ENCODE results near the gene SMG5.
"Not testable (repeated sequence)": the region's sequence is repeated elsewhere in the genome, so short reads cannot be mapped to it uniquely, and the experiment has no call there.

Gene SMG5

DNA sequence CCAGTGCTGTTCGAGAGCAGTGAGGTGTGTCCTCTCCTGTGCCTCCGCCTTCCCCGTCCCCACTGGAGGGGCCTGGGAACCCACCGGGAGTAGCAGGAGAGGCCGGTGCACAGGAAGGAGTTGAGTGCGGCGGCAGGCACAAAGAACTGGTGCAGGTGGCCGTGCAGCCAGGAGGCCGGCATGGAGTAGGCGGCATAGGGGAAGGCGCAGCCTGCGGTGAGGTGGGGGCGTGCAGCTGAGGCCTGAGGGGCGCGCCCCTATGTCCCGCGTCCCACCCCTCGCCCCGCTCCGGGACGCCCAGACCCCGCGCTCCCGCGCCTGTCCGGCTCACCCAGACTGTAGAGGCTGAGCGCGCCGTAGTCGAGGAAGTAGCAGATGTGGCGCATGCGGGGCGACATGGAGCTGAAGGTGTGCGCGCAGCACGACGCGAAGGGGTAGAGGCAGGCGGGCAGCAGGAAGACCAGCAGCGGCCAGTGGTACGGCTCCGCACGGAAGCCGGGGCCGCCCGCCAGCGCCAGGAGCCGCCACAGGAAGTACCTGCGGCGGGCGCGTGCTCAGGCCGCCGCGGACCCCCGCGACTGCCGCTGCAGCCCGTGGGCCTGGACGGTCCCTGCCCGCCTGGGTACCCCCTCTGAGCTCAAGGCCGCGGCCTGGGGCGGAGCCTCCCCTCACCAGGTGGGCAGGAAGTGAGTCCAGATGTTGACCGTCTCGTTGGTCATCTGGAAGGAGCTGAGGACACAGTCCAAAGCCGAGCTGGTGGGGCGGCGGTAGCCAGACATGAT lies 37.0 kb downstream of the SMG5 start:
- DNase-seq (ENCODE audit: low spot score) = peak; percentile 50

DNA sequence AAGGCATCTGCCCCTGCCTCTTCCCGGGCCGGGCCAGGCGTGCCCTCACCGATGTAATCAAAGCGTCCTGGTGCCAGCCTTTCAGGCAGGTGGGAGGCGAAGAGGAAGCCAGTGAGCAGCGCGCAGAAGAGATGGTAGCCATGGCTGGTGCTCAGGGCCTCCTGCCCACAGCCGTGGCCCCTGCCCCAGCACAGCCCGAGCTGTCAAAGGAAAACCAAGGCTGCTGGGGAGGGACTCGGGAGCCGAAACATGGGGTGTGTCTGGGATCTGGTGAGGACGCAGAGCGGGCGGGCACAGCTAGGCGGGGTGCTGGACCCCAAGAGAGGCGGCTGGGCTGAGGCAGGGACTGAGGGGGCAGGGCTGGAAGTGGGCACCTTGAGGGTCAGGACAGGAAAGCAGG lies 37.9 kb downstream of the SMG5 start:
- no peak for DNase-seq (ENCODE audit: low spot score)

DNA sequence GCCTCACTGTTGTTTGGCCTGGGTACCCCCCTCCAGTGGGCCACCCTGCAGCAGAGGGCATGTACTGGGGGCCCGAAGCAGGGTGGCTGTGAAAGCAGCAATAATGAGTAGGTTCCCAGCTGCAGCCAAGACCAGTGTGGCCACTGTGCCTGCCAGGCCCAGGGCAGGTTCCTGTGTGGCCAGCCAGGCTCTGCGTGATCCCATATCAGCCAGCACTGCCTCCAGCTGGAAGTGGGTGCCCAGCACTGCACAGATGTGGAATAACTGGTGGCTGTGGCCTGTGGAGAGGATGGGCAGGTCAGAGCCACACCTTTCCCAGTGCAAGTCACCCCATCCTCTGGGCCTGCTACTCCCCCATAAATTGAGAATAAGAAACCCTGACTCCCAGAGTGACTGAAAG lies 38.5 kb downstream of the SMG5 start:
- no peak for DNase-seq (ENCODE audit: low spot score)

DNA sequence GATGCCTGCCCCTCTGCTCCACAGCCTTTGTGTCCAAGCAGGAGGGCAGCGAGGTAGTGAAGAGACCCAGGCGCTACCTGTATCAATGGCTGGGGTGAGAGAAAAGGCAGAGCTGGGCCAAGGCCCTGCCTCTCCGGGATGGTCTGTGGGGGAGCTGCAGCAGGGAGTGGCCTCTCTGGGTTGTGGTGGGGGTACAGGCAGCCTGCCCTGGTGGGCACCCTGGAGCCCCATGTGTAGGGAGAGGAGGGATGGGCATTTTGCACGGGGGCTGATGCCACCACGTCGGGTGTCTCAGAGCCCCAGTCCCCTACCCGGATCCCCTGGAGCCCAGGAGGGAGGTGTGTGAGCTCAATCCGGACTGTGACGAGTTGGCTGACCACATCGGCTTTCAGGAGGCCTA lies 39.9 kb downstream of the SMG5 start:
- no peak for DNase-seq (ENCODE audit: low spot score)

DNA sequence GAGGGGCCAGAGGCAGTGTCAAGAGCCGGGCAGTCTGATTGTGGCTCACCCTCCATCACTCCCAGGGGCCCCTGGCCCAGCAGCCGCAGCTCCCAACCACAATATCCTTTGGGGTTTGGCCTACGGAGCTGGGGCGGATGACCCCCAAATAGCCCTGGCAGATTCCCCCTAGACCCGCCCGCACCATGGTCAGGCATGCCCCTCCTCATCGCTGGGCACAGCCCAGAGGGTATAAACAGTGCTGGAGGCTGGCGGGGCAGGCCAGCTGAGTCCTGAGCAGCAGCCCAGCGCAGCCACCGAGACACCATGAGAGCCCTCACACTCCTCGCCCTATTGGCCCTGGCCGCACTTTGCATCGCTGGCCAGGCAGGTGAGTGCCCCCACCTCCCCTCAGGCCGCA lies 40.7 kb downstream of the SMG5 start, which contains the start of gene BGLAP:
Gene BGLAP (plus strand): TSS at position 259 of the 400 bp plus-strand sequence. CDS start 48 bp downstream, at position 307.
- no peak for DNase-seq (ENCODE audit: low spot score)

DNA sequence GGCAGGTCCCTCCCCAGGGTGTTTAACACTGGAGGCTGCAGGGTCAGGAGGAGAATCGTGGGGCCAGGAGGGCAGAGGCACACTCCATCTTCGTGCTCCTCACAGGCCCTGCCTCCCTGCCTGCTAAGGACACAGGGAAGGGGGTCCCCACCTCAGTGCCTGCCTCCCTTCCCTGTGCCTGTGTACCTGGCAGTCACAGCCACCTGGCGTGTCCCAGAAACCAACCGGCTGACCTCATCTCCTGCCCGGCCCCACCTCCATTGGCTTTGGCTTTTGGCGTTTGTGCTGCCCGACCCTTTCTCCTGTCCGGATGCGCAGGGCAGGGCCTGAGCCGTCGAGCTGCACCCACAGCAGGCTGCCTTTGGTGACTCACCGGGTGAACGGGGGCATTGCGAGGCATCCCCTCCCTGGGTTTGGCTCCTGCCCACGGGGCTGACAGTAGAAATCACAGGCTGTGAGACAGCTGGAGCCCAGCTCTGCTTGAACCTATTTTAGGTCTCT lies 41.3 kb downstream of the SMG5 start:
- peak; percentile 79 for DNase-seq (ENCODE audit: low spot score)

DNA sequence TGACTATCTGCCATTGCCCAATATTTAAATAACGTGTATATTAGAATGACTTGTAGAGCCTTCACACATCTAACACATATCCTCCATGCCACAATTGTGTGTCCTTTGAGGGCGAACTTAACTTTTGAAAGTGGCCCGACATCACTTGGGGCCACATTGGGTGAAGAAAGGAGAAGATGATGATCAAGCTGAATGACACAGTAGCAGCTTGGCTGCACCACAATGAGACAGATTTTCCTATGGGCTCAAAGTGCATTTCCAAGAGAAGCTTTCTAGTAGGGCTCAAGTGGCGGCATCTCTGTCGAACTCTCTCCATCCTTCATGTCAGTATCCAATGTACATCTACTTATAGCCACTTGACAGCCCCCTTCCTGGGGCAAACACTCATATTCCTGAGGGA lies 44.4 kb downstream of the SMG5 start:
- no peak for DNase-seq (ENCODE audit: low spot score)

DNA sequence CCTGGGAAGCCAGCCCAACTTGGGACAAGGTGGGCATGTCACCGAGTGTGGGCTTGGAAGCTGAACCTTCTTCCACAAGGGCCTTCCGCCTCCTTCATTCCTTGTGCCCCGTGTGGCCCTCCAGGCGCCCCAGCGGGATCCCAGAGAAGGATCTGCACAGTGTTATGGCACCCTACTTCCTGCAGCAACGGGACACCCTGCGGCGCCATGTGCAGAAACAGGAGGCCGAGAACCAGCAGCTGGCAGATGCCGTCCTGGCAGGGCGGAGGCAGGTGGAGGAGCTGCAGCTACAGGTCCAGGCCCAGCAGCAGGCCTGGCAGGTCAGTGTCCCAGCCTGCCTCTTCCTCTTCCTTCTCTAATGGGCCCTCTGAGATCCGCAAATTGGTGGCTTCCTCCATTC lies 46.5 kb downstream of the SMG5 start:
- DNase-seq (ENCODE audit: low spot score) = no peak

DNA sequence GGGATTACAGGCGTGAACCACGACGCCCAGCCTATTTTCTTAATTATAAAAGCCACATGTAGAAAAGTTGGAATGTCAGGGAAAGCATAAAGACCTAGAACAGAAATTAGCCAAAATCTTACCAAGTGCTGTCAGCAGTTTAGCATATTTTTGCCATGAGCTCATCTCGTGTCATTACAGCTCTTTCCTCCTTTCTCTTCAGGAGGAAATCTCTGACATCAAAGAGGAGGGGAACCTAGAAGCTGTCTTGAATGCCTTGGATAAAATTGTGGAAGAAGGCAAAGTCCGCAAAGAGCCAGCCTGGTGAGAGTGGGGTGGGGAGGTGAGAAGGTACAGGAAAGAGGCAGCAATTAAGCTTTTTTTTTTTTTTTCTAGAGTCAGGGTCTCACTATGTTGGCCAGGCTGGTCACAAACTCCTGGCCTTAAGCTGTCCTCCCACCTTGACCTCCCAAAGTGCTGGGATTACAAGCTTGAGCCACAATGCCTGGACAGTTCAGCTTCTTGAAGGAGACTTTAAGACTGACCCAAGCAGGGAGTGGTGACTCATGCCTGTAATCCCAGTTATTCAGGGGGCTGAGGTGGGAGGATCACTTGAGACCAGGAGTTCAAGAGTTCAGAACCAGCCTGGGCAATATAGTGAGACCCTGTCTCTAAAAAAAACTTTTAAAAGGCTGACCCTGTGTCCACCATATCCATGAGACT lies 49.0 kb downstream of the SMG5 start:
- DNase-seq (ENCODE audit: low spot score) = peak; percentile 80

DNA sequence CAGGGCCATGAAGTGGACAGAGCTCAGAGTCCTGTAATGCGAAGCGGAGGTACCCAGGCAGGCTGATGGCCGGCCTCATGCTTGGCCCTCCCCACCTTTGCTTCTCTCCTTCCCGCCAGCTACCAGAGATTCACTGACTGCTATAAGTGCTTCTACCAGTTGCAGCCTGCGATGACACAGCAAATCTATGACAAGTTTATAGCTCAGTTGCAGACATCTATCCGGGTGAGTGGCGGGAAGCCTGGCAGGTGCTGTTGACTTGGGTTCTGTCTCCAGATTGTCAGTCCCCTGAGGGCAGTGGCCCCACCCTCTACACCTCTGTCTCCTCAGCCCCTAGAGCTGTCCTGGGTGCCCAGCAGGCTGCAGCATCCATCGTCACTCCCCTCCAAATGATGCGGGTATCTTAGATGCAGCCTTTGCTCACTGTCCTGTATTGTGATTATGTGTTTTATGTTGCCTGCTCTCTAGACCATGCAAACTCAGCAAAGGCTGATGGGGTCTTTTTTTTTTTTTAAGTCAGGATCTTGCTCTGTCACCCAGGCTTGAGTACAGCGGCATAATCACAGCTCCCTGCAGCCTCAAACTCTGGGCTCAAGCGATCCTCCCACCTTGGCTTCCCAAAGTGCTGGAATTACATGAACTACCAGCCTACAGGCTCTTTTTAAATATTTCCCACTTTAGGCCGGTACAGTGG lies 50.3 kb downstream of the SMG5 start:
- DNase-seq (ENCODE audit: low spot score) = no peak

DNA sequence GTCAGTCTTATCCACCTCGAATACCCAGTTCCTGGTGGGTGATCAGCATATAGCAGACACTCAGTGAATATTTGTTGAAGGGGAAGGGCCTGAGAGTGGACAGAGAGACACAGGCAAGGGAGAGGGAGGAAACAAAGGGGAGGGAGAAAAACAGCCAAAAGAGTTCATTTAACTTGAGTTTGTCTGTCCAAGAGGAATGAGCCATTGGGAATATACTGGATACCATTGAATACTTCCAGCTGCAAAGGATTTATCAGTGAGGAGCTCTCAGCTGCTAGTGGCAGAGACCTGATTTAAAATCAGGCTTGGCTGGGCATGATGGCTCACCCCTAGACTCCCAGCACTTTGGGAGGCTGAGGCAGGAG lies 52.2 kb downstream of the SMG5 start:
- DNase-seq (ENCODE audit: low spot score) = no peak

DNA sequence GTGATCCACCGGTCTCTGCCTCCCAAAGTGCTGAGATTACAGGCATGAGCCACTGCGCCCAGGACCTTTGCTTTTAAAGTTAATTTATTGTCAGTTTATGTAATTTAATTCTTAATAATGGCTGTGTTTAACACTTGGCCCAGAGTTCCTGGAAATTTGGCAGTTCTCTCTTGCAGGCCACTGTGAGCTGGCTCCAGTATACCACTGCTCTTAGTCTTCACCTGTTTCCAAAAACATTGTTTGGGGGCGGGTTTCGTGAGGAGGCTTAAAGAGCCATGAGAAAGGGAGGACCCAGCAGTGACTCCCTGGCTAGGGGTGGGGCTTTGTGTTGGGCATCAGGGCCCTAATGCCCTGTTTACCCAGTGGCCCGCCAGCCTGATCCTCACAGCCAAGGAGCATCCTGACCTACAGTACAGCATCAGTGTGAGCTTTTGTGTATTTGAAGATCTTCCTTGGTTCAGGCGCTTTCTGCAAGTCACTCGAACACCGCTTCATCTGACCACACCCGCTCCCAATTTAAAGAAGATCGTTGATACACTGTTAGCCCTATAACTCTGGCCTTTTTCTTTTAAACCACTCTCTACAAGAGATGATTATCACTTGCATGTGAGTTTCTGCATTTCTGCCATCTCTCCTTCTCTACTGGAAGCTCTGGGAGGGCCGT lies 52.7 kb downstream of the SMG5 start:
- no peak for DNase-seq (ENCODE audit: low spot score)

DNA sequence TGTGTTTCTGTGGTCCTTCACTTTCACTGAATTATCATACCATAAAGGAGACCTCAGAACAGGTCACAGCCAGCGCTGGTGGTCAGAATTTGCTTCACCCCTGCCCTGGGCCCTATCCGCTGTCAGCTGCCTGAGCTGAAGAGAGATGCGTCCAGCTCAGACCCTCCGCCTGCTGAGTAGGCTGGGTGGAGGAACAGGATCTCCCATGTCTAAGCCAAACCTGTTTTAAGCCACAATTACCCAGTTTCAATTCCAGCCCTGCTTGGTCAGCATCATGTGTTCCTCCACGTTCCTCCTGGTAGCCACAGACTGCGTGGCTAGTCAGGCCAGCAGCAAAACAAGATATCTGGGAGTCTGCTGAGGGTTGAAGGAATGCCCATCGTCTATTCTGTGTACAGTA lies 54.1 kb downstream of the SMG5 start:
- DNase-seq (ENCODE audit: low spot score) = no peak

DNA sequence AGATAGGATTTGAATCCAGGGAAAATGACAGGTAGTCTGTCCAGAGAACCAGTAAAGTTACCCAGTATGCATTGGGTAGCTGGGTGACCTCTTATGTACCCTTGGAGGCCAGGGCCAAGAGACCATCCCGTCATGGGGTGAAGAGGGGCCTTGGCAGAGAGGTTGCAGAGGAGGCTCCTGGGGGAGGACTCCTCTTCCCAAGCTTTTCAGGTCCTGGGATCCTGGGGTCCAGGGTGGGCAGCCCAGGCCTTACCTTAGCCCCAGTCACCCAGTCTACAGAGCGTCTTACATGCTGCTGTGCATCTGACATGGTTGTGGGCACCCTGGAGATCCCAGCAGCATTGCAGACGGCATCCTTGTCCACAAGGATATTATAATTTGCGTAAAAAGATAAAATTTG lies 55.8 kb downstream of the SMG5 start:
- DNase-seq (ENCODE audit: low spot score) = no peak

DNA sequence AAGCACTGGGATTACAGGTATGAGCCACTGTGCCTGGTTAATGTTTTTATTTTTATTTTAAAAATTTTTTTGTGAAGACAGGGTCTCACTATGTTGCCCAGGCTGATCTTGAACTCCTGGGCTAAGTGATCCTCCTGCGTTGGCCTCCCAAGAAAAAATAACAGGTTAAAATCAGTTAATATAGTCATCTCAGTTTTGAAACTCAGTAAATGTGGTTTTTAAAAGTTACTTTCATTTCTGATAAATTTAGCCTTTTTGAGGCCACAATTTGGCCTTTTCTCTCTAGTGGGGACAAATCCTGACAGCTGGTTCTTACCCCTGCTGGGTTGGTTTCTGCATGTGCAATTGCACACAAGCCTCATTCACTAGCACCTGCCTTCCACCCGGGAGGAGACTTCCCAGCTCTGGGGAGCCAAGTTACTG lies 56.5 kb downstream of the SMG5 start:
- DNase-seq (ENCODE audit: low spot score) = no peak

DNA sequence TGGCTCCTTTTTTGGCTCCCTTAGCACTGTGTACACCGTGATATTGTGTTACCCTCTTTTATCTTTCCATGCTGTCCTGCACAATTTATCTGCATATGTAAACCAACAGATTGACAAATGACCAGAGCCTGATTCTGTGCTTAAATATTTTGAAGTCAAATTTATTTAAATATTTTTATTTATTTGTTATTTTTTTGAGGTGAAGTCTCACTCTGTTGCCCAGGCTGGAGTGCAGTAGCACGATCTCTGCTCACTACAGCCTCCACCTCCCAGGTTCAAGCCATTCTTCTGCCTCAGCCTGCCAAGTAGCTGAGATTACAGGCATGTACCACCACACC lies 57.0 kb downstream of the SMG5 start:
- no peak for DNase-seq (ENCODE audit: low spot score)

DNA sequence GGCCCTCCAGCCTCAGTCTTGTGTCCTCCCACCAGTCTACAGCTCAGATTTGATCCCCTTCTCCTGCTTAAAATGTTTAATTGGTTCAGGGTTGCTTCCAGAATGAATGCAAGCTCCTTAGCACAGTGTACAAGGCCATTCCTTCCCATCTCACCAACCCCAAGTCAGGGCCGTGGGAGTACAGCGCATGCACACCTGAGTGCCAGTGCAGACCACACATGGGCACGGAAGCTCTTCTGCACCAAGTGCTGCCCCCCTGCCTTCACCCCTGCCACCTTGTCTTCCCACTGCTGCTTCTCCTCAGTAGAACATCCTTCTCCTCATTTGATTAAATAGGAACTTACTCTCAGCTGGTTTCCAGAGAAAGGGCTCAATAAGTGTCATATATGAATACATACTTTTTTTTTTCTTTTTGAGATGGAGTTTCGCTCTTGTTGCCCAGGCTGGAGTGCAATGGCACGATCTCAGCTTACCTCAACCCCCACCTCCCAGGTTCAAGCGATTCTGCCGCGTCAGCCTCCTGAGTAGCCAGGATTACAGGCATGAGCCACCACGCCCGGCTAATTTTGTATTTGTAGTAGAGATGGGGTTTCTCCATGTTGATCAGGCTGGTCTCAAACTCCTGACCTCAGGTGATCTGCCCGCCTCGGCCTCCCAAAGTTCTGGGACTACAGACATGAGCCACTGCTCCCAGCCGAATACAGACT lies 60.5 kb downstream of the SMG5 start:
- DNase-seq (ENCODE audit: low spot score) = no peak

DNA sequence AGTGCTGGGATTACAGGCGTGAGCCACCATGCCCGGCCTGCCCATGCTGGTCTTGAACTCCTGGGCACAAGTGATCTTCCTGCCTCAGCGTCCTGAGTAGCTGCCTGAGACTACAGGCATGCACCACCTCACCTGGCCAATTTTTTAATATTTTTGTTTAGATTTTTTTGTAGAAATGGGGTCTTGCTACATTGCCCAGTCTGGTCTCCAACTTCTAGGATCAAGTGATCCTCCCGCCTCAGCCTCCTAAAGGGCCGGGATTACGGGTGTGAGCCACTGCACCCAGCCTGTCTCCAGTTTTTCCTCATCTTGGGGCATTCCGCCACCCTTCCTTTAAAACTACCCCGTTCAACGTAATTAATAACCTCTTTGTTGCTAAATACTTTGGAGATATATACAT lies 62.4 kb downstream of the SMG5 start:
- DNase-seq (ENCODE audit: low spot score) = no peak

DNA sequence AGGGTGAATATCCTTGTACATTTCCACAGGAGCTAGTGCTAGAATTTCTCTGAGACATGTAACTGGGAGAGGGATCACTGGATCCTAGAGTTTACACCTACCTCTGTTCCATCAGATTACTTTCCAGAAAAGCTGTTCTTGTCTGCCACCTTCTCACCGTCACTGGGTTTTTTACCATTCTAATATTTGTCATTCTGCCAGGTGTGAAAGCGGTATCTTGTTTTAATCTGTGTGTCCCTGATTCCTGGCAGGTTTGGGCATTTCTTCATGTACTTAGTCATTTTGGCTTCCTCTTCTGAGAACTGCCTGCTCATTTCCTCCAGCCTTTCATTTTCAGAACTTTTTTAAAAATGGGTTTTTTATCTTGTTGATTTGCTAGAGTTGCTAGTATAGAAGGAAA lies 64.8 kb downstream of the SMG5 start:
- DNase-seq (ENCODE audit: low spot score) = peak; percentile 37

DNA sequence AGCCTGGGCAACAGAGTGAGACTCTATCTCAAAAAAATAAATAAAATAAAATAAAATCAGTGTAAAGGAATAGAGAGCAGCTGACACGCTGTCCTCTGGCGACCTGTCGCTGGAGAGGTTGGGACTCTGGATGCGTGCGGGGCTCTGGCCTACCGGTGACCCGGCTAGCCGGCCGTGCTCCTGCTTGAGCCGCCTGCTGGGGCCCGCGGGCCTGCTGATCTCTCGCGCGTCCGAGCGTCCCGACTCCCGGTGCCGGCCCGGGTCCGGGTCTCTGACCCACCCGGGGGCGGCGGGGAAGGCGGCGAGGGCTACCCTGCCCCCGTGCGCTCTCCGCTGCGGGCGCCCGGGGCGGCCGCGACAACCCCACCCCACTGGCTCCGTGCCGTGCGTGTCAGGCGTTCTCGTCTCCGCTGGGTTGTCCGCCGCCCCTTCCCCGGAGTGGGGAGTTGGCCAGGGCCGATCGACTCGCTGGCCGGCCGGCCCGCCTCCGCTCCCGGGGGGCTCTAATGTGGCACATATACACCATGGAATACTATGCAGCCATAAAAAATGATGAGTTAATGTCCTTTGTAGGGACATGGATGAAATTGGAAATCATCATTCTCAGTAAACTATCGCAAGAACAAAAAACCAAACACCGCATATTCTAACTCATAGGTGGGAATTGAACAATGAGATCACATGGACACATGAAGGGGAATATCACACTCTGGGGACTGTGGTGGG lies 66.1 kb downstream of the SMG5 start:
- DNase-seq (ENCODE audit: low spot score) = not testable (repeated sequence)

Data from AG20443 (cell line).